ENCODE data around the gene MCFD2. TPM values are rescaled to one million over a fixed set of nuclear protein-coding genes. Genes with fewer than 3 reads are reported as not detected.
"Not testable (repeated sequence)": the region's sequence is repeated elsewhere in the genome, so short reads cannot be mapped to it uniquely, and the experiment has no call there.

MCFD2 gene
- total RNA-seq, 1 experiment from 2014 or later = 90.5 TPM

- no TSS peak for BruUV-seq (replicated peaks)
- CTCF ChIA-PET = no interaction called here
- DNase-seq (ENCODE audit: low spot score) = peak; percentile 14
- no peaks in the 10 kb centered on the region for H3K27me3 ChIP-seq (replicated peaks; ENCODE audit: insufficient read depth, low read depth, low read length, poor library complexity)
- intact Hi-C loops (cut with micrococcal nuclease; ENCODE audit: unreplicated experiment) = no loop called here
- H3K27ac ChIP-seq (ENCODE audit: low read depth, low read length, poor library complexity, severe bottlenecking) = no peak overlapping the region
- H3K9me3 ChIP-seq (ENCODE audit: low read depth, low read length, poor library complexity, severe bottlenecking) = no peaks in the 10 kb centered on the region
- POLR2A ChIA-PET (ENCODE audit: low non-redundant PET) = no interaction called here
- peaks cover 44% of the 10 kb centered on the region for H3K36me3 ChIP-seq (ENCODE audit: insufficient read depth, low read length, poor library complexity, severe bottlenecking)
- no peak for TF ChIP-seq EZH2 (IDR thresholded peaks at IDR 0.05; ENCODE audit: borderline replicate concordance, low read depth, low read length, poor library complexity, severe bottlenecking)
- no peak for TF ChIP-seq CTCF (conservative IDR thresholded peaks at IDR 0.05; ENCODE audit: low read depth, low read length)
- H3K4me1 ChIP-seq (ENCODE audit: insufficient read depth, low read length, poor library complexity, severe bottlenecking) = peaks cover 14% of the 10 kb centered on the region
- no peak overlapping the region for H3K4me3 ChIP-seq (ENCODE audit: low read depth, low read length, poor library complexity, severe bottlenecking)
Observed at GRCh38 chr2:46909771-46910419, 5.7 kb downstream of the MCFD2 start.

- TF ChIP-seq CTCF (conservative IDR thresholded peaks at IDR 0.05; ENCODE audit: low read depth, low read length) = no peak
- TF ChIP-seq EZH2 (IDR thresholded peaks at IDR 0.05; ENCODE audit: borderline replicate concordance, low read depth, low read length, poor library complexity, severe bottlenecking) = no peak
- H3K27me3 ChIP-seq (replicated peaks; ENCODE audit: insufficient read depth, low read depth, low read length, poor library complexity) = no peaks in the 10 kb centered on the region
- DNase-seq (ENCODE audit: low spot score) = no peak
- peaks cover 44% of the 10 kb centered on the region for H3K36me3 ChIP-seq (ENCODE audit: insufficient read depth, low read length, poor library complexity, severe bottlenecking)
- no peak overlapping the region for H3K4me3 ChIP-seq (ENCODE audit: low read depth, low read length, poor library complexity, severe bottlenecking)
- H3K9me3 ChIP-seq (ENCODE audit: low read depth, low read length, poor library complexity, severe bottlenecking) = no peaks in the 10 kb centered on the region
- intact Hi-C loops (cut with micrococcal nuclease; ENCODE audit: unreplicated experiment) = no loop called here
- H3K27ac ChIP-seq (ENCODE audit: low read depth, low read length, poor library complexity, severe bottlenecking) = no peak overlapping the region
- POLR2A ChIA-PET (ENCODE audit: low non-redundant PET) = no interaction called here
- H3K4me1 ChIP-seq (ENCODE audit: insufficient read depth, low read length, poor library complexity, severe bottlenecking) = peaks cover 8% of the 10 kb centered on the region
- CTCF ChIA-PET = no interaction called here
- BruUV-seq (replicated peaks) = no TSS peak
Observed at GRCh38 chr2:46909150-46909549, 6.5 kb downstream of the MCFD2 start.

DNA sequence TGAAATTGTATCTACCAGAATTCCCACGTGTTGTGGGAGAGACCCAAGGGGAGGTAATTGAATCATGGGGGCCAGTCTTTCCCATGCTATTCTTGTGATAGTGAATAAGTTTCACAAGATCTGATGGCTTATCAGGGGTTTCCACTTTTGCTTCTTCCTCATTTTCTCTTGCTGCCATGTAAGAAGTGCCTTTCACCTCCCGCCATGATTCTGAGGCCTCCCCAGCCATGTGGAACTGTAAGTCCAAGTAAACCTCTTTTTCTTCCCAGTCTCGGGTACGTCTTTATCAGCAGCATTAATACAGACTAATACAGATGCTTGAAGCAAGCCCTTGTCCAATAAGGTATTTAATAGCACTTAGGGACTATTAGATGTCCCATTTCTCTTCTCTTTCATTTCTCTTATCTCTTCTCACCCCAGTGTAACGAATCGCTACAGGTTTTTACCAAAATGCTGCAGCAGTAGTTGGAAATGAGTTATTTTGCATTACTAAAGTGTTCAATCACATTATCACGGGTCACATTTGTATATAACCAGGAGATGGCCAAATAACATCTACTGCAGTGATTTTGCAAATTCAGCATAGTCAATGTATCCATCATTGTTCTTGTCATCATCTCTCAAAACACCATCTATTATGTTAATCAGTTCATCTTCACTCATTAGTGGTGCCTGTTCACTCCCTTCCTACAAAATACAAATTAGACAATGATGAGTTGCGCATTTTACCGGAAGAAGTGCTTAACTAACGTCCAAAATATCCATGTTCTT, 10.5 kb downstream of the MCFD2 start:
- H3K27ac ChIP-seq (ENCODE audit: low read depth, low read length, poor library complexity, severe bottlenecking); POLR2A ChIA-PET (ENCODE audit: low non-redundant PET); intact Hi-C loops (cut with micrococcal nuclease; ENCODE audit: unreplicated experiment); H3K4me3 ChIP-seq (ENCODE audit: low read depth, low read length, poor library complexity, severe bottlenecking); H3K4me1 ChIP-seq (ENCODE audit: insufficient read depth, low read length, poor library complexity, severe bottlenecking); CTCF ChIA-PET; DNase-seq (ENCODE audit: low spot score); H3K27me3 ChIP-seq (replicated peaks; ENCODE audit: insufficient read depth, low read depth, low read length, poor library complexity); H3K9me3 ChIP-seq (ENCODE audit: low read depth, low read length, poor library complexity, severe bottlenecking): not testable (repeated sequence)
- peaks cover 44% of the 10 kb centered on the region for H3K36me3 ChIP-seq (ENCODE audit: insufficient read depth, low read length, poor library complexity, severe bottlenecking)
- TSS peak; percentile 10 for BruUV-seq (replicated peaks)

- H3K4me3 ChIP-seq (ENCODE audit: low read depth, low read length, poor library complexity, severe bottlenecking); intact Hi-C loops (cut with micrococcal nuclease; ENCODE audit: unreplicated experiment); H3K9me3 ChIP-seq (ENCODE audit: low read depth, low read length, poor library complexity, severe bottlenecking); DNase-seq (ENCODE audit: low spot score); POLR2A ChIA-PET (ENCODE audit: low non-redundant PET); H3K27ac ChIP-seq (ENCODE audit: low read depth, low read length, poor library complexity, severe bottlenecking); H3K27me3 ChIP-seq (replicated peaks; ENCODE audit: insufficient read depth, low read depth, low read length, poor library complexity); BruUV-seq (replicated peaks); CTCF ChIA-PET; H3K4me1 ChIP-seq (ENCODE audit: insufficient read depth, low read length, poor library complexity, severe bottlenecking): not testable (repeated sequence)
- peaks cover 28% of the 10 kb centered on the region for H3K36me3 ChIP-seq (ENCODE audit: insufficient read depth, low read length, poor library complexity, severe bottlenecking)
Observed at GRCh38 chr2:46902980-46903379, 12.6 kb downstream of the MCFD2 start.

All from A673 (cell line).